Skeletal muscle cell (primary cell): ENCODE results near the gene FGFR2.
A peak's percentile ranks its signal among the peaks of the same experiment; 100 is the strongest.

Experiments
- DNase-seq: peaks from one replicate; pipeline ENCODE4 v3.0.0-alpha.2; 2010; ENCODE audit warnings: low read depth
- H3K4me3 ChIP-seq: 2 replicates; pipeline ENCODE4 v1.5.1; 2011; ENCODE audit warnings: low read depth, mild to moderate bottlenecking, control low read depth, low read length, moderate library complexity

FGFR2 gene

GRCh38 chr10:121598263-121599249 is at the start of gene FGFR2:
Gene FGFR2, minus strand, starts transcription at chr10:121598444. Its CDS starts 4,627 bp downstream, at chr10:121593817.
- H3K4me3 ChIP-seq: peak within 1 kb of the TSS; percentile 36
- peak; percentile 7 for DNase-seq

- H3K4me3 ChIP-seq: no peak overlapping the region
- DNase-seq: no peak
Observed at GRCh38 chr10:121647401-121647800, 49.2 kb upstream of the FGFR2 start.

- DNase-seq: no peak
- no peak overlapping the region for H3K4me3 ChIP-seq
Observed at GRCh38 chr10:121645696-121646095, 47.5 kb upstream of the FGFR2 start.

GRCh38 chr10:121644501-121644900 is 46.3 kb upstream of the FGFR2 start:
- DNase-seq: no peak
- H3K4me3 ChIP-seq: no peak overlapping the region

- H3K4me3 ChIP-seq: no peak overlapping the region
- no peak for DNase-seq
Observed at GRCh38 chr10:121640266-121640665, 42.0 kb upstream of the FGFR2 start.

GRCh38 chr10:121639416-121639815 is 41.2 kb upstream of the FGFR2 start:
- no peak overlapping the region for H3K4me3 ChIP-seq

GRCh38 chr10:121637437-121637836 is 39.2 kb upstream of the FGFR2 start:
- DNase-seq: no peak
- no peak overlapping the region for H3K4me3 ChIP-seq

More at GRCh38 chr10:121639416-121639815, 41.2 kb upstream of the FGFR2 start:
- DNase-seq: no peak

GRCh38 chr10:121633056-121633455 is 34.8 kb upstream of the FGFR2 start:
- no peak overlapping the region for H3K4me3 ChIP-seq
- no peak for DNase-seq

GRCh38 chr10:121631365-121632029 is 33.3 kb upstream of the FGFR2 start:
- H3K4me3 ChIP-seq: no peak overlapping the region
- no peak for DNase-seq

GRCh38 chr10:121628859-121629258 is 30.6 kb upstream of the FGFR2 start:
- no peak overlapping the region for H3K4me3 ChIP-seq
- DNase-seq: no peak

GRCh38 chr10:121627876-121628581 is 29.8 kb upstream of the FGFR2 start:
- no peak overlapping the region for H3K4me3 ChIP-seq
- no peak for DNase-seq

GRCh38 chr10:121624836-121625486 is 26.7 kb upstream of the FGFR2 start:
- no peak for DNase-seq
- H3K4me3 ChIP-seq: no peak overlapping the region

GRCh38 chr10:121618906-121619305 is 20.7 kb upstream of the FGFR2 start:
- H3K4me3 ChIP-seq: no peak overlapping the region
- DNase-seq: no peak

GRCh38 chr10:121617176-121617575 is 18.9 kb upstream of the FGFR2 start:
- DNase-seq: no peak
- no peak overlapping the region for H3K4me3 ChIP-seq

- no peak overlapping the region for H3K4me3 ChIP-seq
- no peak for DNase-seq
Observed at GRCh38 chr10:121616291-121616690, 18.0 kb upstream of the FGFR2 start.

GRCh38 chr10:121615836-121616235 is 17.6 kb upstream of the FGFR2 start:
- no peak for DNase-seq
- H3K4me3 ChIP-seq: no peak overlapping the region

- H3K4me3 ChIP-seq: no peak overlapping the region
- no peak for DNase-seq
Observed at GRCh38 chr10:121615435-121615793, 17.2 kb upstream of the FGFR2 start.

GRCh38 chr10:121614613-121615434 is 16.6 kb upstream of the FGFR2 start:
- DNase-seq: no peak
- no peak overlapping the region for H3K4me3 ChIP-seq

- no peak for DNase-seq
- H3K4me3 ChIP-seq: no peak overlapping the region
Observed at GRCh38 chr10:121613456-121613855, 15.2 kb upstream of the FGFR2 start.
